A673 (cell line): Measurements from ENCODE around the gene HAUS1. TPM values are rescaled to one million over a fixed set of nuclear protein-coding genes. Genes with fewer than 3 reads are reported as not detected.
"Not testable (repeated sequence)": the region's sequence is repeated elsewhere in the genome, so short reads cannot be mapped to it uniquely, and the experiment has no call there.

Experiments used
- BruUV-seq: library from RNA; stranded (reverse); fragments of 400-500 nt; replicated peaks from 2 replicates; lab custom pipeline; 2021; lab: Mats Ljungman, UMichigan
- CTCF ChIA-PET: fragments of 300-600 bp; sonication (Branson Sonifier 250); formaldehyde crosslinking; loops from one replicate; lab custom pipeline; 2022; ENCODE audit warnings: antibody characterized with exemption; lab: Charles Lee
- POLR2A ChIA-PET: fragments of 300-600 bp; sonication (Branson Sonifier 250); formaldehyde crosslinking; loops from one replicate; lab custom pipeline; 2022; ENCODE audit warnings: antibody characterized with exemption; ENCODE audit not compliant: low non-redundant PET; lab: Charles Lee
- DNase-seq: peaks from one replicate; pipeline ENCODE4 v3.0.0-alpha.2; 2015; ENCODE audit warnings: low spot score
- H3K27ac ChIP-seq: fragments of 200-600 bp; sonication (generic); 2 replicates; pipeline ENCODE4 v1.5.1; 2016; ENCODE audit warnings: mixed run types, low read depth, mild to moderate bottlenecking, mixed read lengths, antibody characterized with exemption, low read length; ENCODE audit not compliant: poor library complexity, severe bottlenecking
- H3K27me3 ChIP-seq: fragments of 200-600 bp; sonication (generic); replicated peaks from 2 replicates; pipeline ENCODE4 v1.6.1; 2017; ENCODE audit warnings: mixed run types, low read depth, mild to moderate bottlenecking, mixed read lengths, antibody characterized with exemption, low read length; ENCODE audit not compliant: insufficient read depth, poor library complexity
- H3K36me3 ChIP-seq: fragments of 200-600 bp; sonication (generic); 2 replicates; pipeline ENCODE4 v1.6.1; 2016; ENCODE audit warnings: mixed run types, mild to moderate bottlenecking, mixed read lengths, antibody characterized with exemption, low read length; ENCODE audit not compliant: insufficient read depth, poor library complexity, severe bottlenecking
- H3K4me1 ChIP-seq: fragments of 200-600 bp; sonication (generic); 2 replicates; pipeline ENCODE4 v1.6.1; 2017; ENCODE audit warnings: mixed run types, mild to moderate bottlenecking, mixed read lengths, antibody characterized with exemption, low read length; ENCODE audit not compliant: insufficient read depth, poor library complexity, severe bottlenecking
- H3K4me3 ChIP-seq: fragments of 200-600 bp; sonication (generic); 2 replicates; pipeline ENCODE4 v1.5.1; 2016; ENCODE audit warnings: low read depth, mixed run types, mild to moderate bottlenecking, mixed read lengths, low read length; ENCODE audit not compliant: poor library complexity, severe bottlenecking
- H3K9me3 ChIP-seq: fragments of 200-600 bp; sonication (generic); 2 replicates; pipeline ENCODE4 v1.6.1; 2016; ENCODE audit warnings: mixed run types, low read depth, mild to moderate bottlenecking, mixed read lengths, antibody characterized with exemption, low read length; ENCODE audit not compliant: poor library complexity, severe bottlenecking
- CTCF ChIP-seq: fragments of 300-800, 200-600 bp; sonication (generic); conservative IDR thresholded peaks from 2 replicates; pipeline ENCODE4 v1.5.1; 2017; ENCODE audit warnings: low read depth, mild to moderate bottlenecking, antibody characterized with exemption, low read length, moderate library complexity, mixed read lengths
- EZH2 ChIP-seq: fragments of 200-600 bp; sonication (generic); IDR thresholded peaks from 2 replicates; pipeline ENCODE4 v1.6.1; 2017; ENCODE audit warnings: borderline replicate concordance, low read depth, mild to moderate bottlenecking, mixed read lengths, antibody characterized with exemption, low read length; ENCODE audit not compliant: poor library complexity, severe bottlenecking
- intact Hi-C: fragments of 100-400 bp; cut with micrococcal nuclease; formaldehyde crosslinking; loops from one replicate; pipeline ENCODE4 v1.10.0; 2022; ENCODE audit not compliant: unreplicated experiment
- total RNA-seq: library from RNA; stranded (reverse); gene quantifications from 2 replicates; pipeline ENCODE4 v1.2.3, GENCODE V29; 2021

The HAUS1 gene
- total RNA-seq, 1 experiment from 2014 or later: 76.9 TPM

DNA sequence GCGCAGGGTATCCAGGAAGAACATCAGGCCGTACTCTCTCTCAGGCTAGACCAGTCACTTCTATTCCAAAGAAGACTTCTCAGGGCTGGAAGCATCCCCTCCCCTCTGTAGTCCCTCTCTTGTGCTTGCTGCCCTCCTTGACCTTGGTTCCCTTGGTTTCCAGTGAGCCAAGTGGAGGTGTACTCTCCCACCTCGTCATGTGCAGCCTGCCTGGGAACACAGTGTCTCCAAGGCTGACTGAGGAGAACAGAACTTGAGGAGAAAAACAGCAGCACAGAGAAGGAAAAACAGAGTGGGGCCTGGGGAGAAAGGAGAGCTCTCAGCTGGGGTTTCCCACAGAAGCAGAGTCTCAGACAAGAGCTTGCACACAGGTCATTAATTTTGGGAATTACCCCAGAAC is 52.7 kb downstream of the HAUS1 start:
- TF ChIP-seq EZH2: no peak
- TF ChIP-seq CTCF: no peak
- intact Hi-C loops: no loop called here
- ChIA-PET CTCF (no interaction called here), POLR2A (no interaction called here)
- no peak overlapping the region for H3K27ac ChIP-seq
- H3K27me3 ChIP-seq: no peaks in the 10 kb centered on the region
- no peaks in the 10 kb centered on the region for H3K4me1 ChIP-seq
- H3K36me3 ChIP-seq: no peaks in the 10 kb centered on the region
- DNase-seq: no peak
- no peak overlapping the region for H3K4me3 ChIP-seq
- no TSS peak for BruUV-seq
- H3K9me3 ChIP-seq: no peaks in the 10 kb centered on the region

DNA sequence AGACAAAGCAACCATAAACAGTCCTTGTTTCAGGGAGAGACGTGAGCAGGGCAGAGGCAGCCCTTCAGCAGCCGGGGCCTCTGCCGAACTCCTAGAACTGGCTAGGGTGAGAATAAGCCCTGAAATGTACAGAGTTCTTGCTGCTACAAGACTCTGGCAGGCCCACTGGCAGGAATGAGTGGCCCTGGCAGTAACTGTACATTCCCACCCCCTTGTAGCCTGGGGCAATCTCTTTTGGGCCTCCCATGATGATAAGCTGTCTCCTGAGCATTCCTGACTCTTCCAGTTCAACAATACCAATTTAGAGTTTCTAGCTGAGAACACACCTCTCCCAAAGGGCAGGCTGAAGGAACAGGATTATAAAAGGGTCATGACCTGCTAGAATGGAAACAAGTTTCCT is 54.3 kb downstream of the HAUS1 start:
- DNase-seq: no peak
- Histone ChIP-seq H3K36me3 (no peaks in the 10 kb centered on the region), H3K27me3 (no peaks in the 10 kb centered on the region), H3K27ac (no peak overlapping the region), H3K4me3 (no peak overlapping the region), H3K9me3 (no peaks in the 10 kb centered on the region), H3K4me1 (no peaks in the 10 kb centered on the region)
- no TSS peak for BruUV-seq
- ChIA-PET POLR2A (no interaction called here), CTCF (interaction anchor here (1.4 kb wide), 1 partner anchor 15 kb away, joined by 5 read pairs; a partner anchor contains a TSS)
- intact Hi-C loops: no loop called here
- no peak for TF ChIP-seq CTCF
- TF ChIP-seq EZH2: no peak

GRCh38 chr18:46160050-46160798 is 56.0 kb downstream of the HAUS1 start:
- no peaks in the 10 kb centered on the region for H3K9me3 ChIP-seq
- no peak overlapping the region for H3K27ac ChIP-seq
- no peaks in the 10 kb centered on the region for H3K27me3 ChIP-seq
- H3K4me1 ChIP-seq: no peaks in the 10 kb centered on the region
- CTCF ChIA-PET: no interaction called here
- POLR2A ChIA-PET: no interaction called here
- intact Hi-C loops: no loop called here
- no peak for DNase-seq
- H3K4me3 ChIP-seq: no peak overlapping the region
- no peak for TF ChIP-seq CTCF
- no peak for TF ChIP-seq EZH2
- no peaks in the 10 kb centered on the region for H3K36me3 ChIP-seq
- no TSS peak for BruUV-seq

GRCh38 chr18:46160840-46161239 is 56.7 kb downstream of the HAUS1 start:
- H3K27ac ChIP-seq, DNase-seq, H3K36me3 ChIP-seq, BruUV-seq, CTCF ChIA-PET, intact Hi-C loops, H3K4me1 ChIP-seq, H3K9me3 ChIP-seq, POLR2A ChIA-PET, H3K27me3 ChIP-seq, H3K4me3 ChIP-seq: not testable (repeated sequence)
